BE2C (cell line): ENCODE results near the gene RGS21.

ENCODE experiments used
- DNase-seq: peaks from one replicate; pipeline ENCODE4 v3.0.0-alpha.2; 2020
- H3K27me3 ChIP-seq: fragments of 250-450 bp; sonication (Bioruptor Pico); 2 replicates; pipeline ENCODE4 v1.5.1; 2020; ENCODE audit warnings: mild to moderate bottlenecking
- H3K36me3 ChIP-seq: fragments of 250-450 bp; sonication (Bioruptor Pico); 2 replicates; pipeline ENCODE4 v1.5.1; 2020; ENCODE audit warnings: mild to moderate bottlenecking
- H3K4me1 ChIP-seq: fragments of 250-450 bp; sonication (Bioruptor Pico); 2 replicates; pipeline ENCODE4 v1.5.1; 2020
- H3K4me3 ChIP-seq: 2 replicates; pipeline ENCODE4 v1.5.1; 2011; ENCODE audit warnings: low read depth, low read length
- H3K9me3 ChIP-seq: fragments of 250-450 bp; sonication (Bioruptor Pico); 2 replicates; pipeline ENCODE4 v1.5.1; 2020
- TF ChIP-seq, protein P1 (sequence below): IDR thresholded peaks from 2 replicates; pipeline ENCODE4 v1.5.1; 2012; ENCODE audit warnings: mild to moderate bottlenecking, low read depth, low read length

RGS21 gene

DNA sequence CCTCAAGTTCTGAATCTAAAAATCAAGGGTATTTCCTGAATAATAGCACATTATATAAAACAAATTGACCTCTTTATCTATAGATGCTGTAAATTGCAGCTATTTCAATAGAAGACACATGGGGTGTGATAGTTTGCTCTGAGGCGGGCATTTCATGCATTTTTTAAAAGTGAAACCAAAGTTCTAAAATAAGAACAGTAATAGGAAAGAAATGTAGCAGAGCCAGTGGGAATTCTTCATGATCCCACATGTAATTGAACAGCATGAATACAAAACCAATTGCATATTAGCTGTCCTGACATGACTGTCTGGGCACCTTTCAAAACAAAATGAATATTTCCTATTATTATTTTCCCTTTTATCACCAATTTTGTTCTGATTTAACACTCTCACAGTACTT is 85.0 kb downstream of the RGS21 start:
- H3K4me3 ChIP-seq, result no peak overlapping the region
- no peaks in the 10 kb centered on the region for H3K36me3 ChIP-seq
- TF ChIP-seq, protein P1, sequence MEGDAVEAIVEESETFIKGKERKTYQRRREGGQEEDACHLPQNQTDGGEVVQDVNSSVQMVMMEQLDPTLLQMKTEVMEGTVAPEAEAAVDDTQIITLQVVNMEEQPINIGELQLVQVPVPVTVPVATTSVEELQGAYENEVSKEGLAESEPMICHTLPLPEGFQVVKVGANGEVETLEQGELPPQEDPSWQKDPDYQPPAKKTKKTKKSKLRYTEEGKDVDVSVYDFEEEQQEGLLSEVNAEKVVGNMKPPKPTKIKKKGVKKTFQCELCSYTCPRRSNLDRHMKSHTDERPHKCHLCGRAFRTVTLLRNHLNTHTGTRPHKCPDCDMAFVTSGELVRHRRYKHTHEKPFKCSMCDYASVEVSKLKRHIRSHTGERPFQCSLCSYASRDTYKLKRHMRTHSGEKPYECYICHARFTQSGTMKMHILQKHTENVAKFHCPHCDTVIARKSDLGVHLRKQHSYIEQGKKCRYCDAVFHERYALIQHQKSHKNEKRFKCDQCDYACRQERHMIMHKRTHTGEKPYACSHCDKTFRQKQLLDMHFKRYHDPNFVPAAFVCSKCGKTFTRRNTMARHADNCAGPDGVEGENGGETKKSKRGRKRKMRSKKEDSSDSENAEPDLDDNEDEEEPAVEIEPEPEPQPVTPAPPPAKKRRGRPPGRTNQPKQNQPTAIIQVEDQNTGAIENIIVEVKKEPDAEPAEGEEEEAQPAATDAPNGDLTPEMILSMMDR, result no peak
- DNase-seq, result no peak
- no peaks in the 10 kb centered on the region for H3K27me3 ChIP-seq
- H3K9me3 ChIP-seq, result no peaks in the 10 kb centered on the region
- H3K4me1 ChIP-seq, result peaks cover 8% of the 10 kb centered on the region

- Histone ChIP-seq H3K27me3 (no peaks in the 10 kb centered on the region), H3K9me3 (no peaks in the 10 kb centered on the region), H3K36me3 (no peaks in the 10 kb centered on the region), H3K4me1 (peaks cover 11% of the 10 kb centered on the region), H3K4me3 (no peak overlapping the region)
- TF ChIP-seq, protein P1, result no peak
- no peak for DNase-seq
Observed at GRCh38 chr1:192402571-192402970, 85.8 kb downstream of the RGS21 start.

DNA sequence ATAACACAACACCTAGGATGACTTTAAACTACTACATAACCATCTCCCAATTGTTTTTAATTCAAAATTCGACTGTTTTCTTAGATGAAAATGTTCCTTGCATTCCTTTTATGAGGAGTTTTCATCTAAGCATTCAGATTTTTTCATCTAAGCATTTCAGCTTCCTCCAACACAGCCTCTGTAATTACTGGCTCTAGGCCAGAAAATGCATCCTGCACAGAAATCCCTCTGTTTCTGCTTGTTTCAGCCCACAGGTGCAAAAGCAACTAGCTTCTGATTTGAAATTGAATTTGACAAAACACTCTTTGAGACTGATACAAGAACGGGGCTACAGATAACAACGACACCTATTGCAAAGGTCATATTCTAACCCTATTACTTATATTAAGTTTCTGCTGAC is 90.4 kb downstream of the RGS21 start:
- H3K4me1 ChIP-seq, result peaks cover 3% of the 10 kb centered on the region; the same call in 1 of the 2 replicates
- DNase-seq, result no peak
- no peaks in the 10 kb centered on the region for H3K36me3 ChIP-seq
- H3K9me3 ChIP-seq, result no peaks in the 10 kb centered on the region
- no peak overlapping the region for H3K4me3 ChIP-seq
- TF ChIP-seq, protein P1, result no peak
- no peaks in the 10 kb centered on the region for H3K27me3 ChIP-seq
